Measurements from ENCODE around the gene CYTL1. TPM values are rescaled to one million over a fixed set of nuclear protein-coding genes. Genes with fewer than 3 reads are reported as not detected.
"Not testable (repeated sequence)": the region's sequence is repeated elsewhere in the genome, so short reads cannot be mapped to it uniquely, and the experiment has no call there.

CYTL1 gene, protein sequence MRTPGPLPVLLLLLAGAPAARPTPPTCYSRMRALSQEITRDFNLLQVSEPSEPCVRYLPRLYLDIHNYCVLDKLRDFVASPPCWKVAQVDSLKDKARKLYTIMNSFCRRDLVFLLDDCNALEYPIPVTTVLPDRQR
- not detected for total RNA-seq

DNA sequence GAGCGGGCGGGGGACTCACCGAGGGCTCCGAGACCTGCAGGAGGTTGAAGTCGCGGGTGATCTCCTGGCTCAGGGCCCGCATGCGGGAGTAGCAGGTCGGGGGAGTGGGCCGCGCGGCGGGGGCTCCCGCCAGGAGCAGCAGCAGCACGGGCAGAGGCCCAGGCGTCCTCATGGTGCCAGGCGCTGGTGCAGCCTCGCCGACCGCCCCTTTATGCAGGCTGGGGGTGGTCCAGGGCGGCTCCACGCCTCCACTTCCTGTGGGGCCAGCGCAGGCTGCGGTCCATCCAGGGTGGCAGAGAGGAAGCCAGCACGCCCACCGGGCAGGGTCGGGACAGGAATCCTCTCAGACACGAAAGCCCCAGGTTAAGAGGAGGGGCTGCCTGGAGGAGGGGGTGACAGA lies at the start of gene CYTL1:
Gene CYTL1 (minus strand): TSS at position 185 of the 400 bp plus-strand sequence. CDS start 13 bp downstream, at position 172.
- peaks cover 9% of the 10 kb centered on the region for H3K4me1 Mint-ChIP-seq (ENCODE audit: low read depth)
- ATAC-seq (replicated peaks in 1 of 2) (no peak), DNase-seq (peak in 1 of 2 donors; percentile 2)
- no peaks in the 10 kb centered on the region for H3K9me3 Mint-ChIP-seq
- H3K27me3 Mint-ChIP-seq (ENCODE audit: low read depth), result peaks cover 35% of the 10 kb centered on the region
- peak within 1 kb of the TSS in 1 of 2 donors; percentile 56 for H3K4me3 Mint-ChIP-seq
- H3K27ac Mint-ChIP-seq, result no peak within 1 kb of the TSS
- no peaks in the 10 kb centered on the region for H3K36me3 Mint-ChIP-seq (ENCODE audit: insufficient read depth in 2 of 2)

DNA sequence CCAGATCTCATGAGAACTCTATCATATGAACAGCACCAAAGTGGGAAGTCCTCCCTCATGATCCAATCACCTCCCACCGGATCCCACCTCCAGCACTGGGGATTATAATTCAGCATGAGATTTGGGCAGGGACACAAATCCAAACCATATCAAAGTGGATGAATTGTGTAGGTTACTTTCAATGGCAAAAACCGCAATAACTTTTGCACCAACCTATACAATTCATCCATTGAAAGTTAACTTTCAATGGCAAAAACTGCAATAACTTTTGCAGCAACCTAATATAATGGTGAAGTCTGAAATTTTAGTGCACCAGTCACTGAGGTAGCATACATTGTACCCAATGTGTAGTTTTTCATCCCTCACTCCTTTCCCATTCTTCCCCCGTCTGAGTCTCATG lies 48.6 kb upstream of the CYTL1 start:
- ATAC-seq (replicated peaks in 1 of 2), result no peak
- Mint-ChIP-seq H3K9me3 (peaks cover 2 to 6% of the 10 kb centered on the region in 2 donors), H3K27ac (no peak overlapping the region), H3K4me1 (ENCODE audit: low read depth) (no peaks in the 10 kb centered on the region), H3K36me3 (ENCODE audit: insufficient read depth in 2 of 2) (no peaks in the 10 kb centered on the region), H3K27me3 (ENCODE audit: low read depth) (no peaks in the 10 kb centered on the region), H3K4me3 (no peak overlapping the region)
- no peak for DNase-seq

DNA sequence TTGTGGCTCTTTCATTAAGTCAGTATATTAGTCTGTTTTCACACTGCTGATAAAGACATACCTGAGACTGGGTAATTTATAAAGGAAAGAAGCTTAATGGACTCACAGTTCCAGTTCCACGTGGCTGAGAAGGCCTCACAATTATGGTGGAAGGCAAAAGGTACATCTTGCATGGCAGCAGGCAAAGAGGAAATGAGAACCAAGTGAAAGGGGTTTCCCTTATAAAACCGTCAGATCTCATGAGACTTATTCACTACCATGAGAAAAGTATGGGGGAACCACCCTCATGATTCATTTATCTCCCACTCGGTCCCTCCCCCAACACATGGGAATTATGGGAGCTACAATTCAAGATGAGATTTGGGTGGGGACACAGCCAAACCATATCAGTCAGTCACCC lies 47.7 kb upstream of the CYTL1 start:
- ATAC-seq (replicated peaks in 1 of 2), result not testable (repeated sequence)

DNA sequence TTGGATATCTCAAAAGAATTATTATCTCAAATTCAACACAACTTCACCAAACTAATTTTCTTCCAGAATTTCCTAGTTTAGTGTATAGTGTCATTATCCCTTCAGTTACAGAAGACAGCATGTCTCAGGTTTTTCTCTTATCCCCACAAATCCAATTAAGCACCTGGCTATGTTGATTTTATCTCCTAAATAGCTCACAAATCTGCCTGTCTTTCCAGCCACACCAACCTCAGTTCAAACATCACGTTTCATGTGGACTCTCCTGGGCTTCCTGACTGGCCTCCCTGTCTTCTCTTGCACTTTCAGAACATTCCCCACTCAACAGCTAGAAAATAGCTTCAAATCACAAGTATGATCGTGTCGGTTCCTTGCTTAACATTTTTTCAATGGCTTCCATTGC lies 46.8 kb upstream of the CYTL1 start:
- no peak overlapping the region for H3K27ac Mint-ChIP-seq
- no peaks in the 10 kb centered on the region for H3K4me1 Mint-ChIP-seq (ENCODE audit: low read depth)
- no peak overlapping the region for H3K4me3 Mint-ChIP-seq
- H3K9me3 Mint-ChIP-seq, result peaks cover 5 to 6% of the 10 kb centered on the region in 2 donors
- ATAC-seq (replicated peaks in 1 of 2) (no peak), DNase-seq (no peak)
- H3K36me3 Mint-ChIP-seq (ENCODE audit: insufficient read depth in 2 of 2), result no peaks in the 10 kb centered on the region
- no peaks in the 10 kb centered on the region for H3K27me3 Mint-ChIP-seq (ENCODE audit: low read depth)

More for the DNA sequence above, 47.7 kb upstream of the CYTL1 start:
- not testable (repeated sequence) for DNase-seq; H3K4me1 Mint-ChIP-seq (ENCODE audit: low read depth); H3K27ac Mint-ChIP-seq; H3K9me3 Mint-ChIP-seq; H3K36me3 Mint-ChIP-seq (ENCODE audit: insufficient read depth in 2 of 2); H3K4me3 Mint-ChIP-seq; H3K27me3 Mint-ChIP-seq (ENCODE audit: low read depth)

DNA sequence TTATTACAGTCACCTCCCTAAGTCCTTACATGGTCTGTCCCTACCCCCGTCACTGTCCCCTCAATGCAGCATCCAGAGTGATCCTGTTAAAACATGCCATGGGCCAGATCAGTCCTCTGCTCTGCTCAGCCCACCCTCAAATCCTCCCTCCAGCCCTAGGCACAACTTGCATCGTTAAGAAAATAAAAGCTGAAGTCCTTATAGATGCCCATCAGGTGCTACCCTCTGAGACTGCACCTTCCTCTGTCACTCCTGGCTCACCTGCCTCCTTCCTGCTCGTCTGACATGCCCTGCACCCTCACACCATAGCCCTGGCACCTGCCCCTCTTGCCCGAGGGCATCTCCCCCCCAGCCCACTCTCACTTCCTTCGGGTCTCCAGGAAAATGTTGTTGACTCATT lies 36.2 kb upstream of the CYTL1 start:
- ATAC-seq (replicated peaks in 1 of 2) (no peak), DNase-seq (no peak)
- Mint-ChIP-seq H3K27ac (no peak overlapping the region), H3K36me3 (ENCODE audit: insufficient read depth in 2 of 2) (no peaks in the 10 kb centered on the region), H3K4me3 (no peak overlapping the region), H3K27me3 (ENCODE audit: low read depth) (peaks cover 28% of the 10 kb centered on the region), H3K9me3 (no peaks in the 10 kb centered on the region), H3K4me1 (ENCODE audit: low read depth) (peaks cover 9% of the 10 kb centered on the region)

DNA sequence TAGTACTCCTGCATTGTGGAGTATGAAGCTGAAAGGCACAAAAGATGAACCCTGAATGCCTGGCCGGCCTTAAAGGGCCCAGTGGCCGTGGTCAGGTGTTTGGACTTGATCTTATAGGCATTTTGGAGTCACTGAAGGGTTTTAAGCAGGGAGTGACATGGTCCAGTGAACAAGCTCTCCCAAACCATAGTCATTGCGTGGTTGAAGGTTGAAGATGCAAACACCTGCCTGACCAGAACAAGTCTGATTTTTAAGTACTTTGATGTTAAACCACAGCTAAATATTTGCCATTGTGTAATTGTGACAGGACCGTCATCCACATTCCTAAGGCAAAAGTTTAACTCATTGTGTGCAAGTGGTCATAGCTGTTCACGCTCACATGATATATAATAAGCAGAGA lies 35.3 kb upstream of the CYTL1 start:
- Mint-ChIP-seq H3K4me1 (ENCODE audit: low read depth) (peaks cover 11% of the 10 kb centered on the region), H3K27ac (no peak overlapping the region), H3K9me3 (no peaks in the 10 kb centered on the region), H3K27me3 (ENCODE audit: low read depth) (peaks cover 35% of the 10 kb centered on the region), H3K4me3 (no peak overlapping the region), H3K36me3 (ENCODE audit: insufficient read depth in 2 of 2) (no peaks in the 10 kb centered on the region)
- no peak for ATAC-seq (replicated peaks in 1 of 2)
- DNase-seq, result no peak

DNA sequence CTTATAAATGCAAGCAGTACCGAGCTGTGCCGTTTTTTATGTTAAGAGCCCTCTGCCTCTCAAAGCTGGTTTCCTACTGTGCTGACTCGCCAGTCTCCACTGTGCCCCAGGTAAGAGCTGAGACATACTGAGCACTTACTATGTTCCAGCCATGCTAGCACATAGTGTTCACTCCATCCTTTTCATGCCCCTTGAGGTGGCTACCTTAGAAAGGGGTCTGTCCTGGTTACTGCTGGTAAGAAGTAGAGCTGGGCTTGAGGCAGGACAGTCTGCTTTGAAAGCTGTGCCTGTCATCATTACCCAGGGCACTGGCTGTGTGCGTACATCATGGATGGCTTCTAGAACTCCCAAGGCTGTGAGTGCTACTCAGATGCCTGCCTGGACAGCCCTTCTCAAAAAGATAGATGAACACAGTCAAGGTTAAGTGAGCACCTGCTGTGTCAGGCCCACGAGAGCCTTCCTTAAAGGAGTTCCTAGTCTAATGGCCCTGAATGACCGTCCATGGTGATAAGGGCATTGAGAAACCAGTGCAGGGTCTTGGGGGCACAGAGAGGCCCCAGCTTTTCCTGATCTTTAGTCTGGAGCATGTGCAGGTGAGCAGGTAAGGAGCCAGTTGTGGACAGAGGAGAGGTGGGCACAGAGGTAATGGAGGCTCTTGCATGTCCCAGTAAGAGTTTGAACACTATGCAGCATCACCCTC lies 33.6 kb upstream of the CYTL1 start:
- Mint-ChIP-seq H3K4me1 (ENCODE audit: low read depth) (peaks cover 11% of the 10 kb centered on the region), H3K4me3 (peak overlapping the region in 1 of 2 donors; percentile 46), H3K9me3 (no peaks in the 10 kb centered on the region), H3K36me3 (ENCODE audit: insufficient read depth in 2 of 2) (no peaks in the 10 kb centered on the region), H3K27me3 (ENCODE audit: low read depth) (peaks cover 41% of the 10 kb centered on the region), H3K27ac (no peak overlapping the region)
- ATAC-seq (replicated peaks in 1 of 2) (no peak), DNase-seq (no peak)

DNA sequence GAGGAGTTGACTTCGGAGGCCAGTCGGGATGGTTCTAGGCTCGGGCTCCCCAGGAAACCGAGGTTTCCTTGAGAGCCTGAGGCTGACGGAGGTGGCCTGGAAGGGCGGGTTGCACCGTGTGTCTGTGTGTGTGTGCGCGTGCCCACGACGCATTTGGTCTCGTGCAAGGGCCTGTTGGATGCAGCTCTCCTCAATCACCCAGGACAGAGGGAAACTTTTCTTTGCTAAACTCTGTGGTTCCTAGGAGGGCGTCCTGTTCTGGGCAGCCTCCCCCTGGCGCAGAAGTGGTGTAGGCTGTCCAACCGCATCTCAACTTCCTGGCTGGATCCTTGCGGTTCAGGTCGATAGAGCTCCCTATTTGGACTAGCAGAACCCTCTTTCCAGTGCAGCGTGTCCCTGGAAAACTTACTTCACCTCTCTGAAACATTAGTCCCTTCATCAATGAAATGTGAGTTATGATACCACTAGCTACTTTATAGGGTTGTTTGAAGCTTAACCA lies 33.0 kb upstream of the CYTL1 start:
- ATAC-seq (replicated peaks in 1 of 2), result no peak
- peak overlapping the region; percentile 46 to 75 for H3K4me3 Mint-ChIP-seq

DNA sequence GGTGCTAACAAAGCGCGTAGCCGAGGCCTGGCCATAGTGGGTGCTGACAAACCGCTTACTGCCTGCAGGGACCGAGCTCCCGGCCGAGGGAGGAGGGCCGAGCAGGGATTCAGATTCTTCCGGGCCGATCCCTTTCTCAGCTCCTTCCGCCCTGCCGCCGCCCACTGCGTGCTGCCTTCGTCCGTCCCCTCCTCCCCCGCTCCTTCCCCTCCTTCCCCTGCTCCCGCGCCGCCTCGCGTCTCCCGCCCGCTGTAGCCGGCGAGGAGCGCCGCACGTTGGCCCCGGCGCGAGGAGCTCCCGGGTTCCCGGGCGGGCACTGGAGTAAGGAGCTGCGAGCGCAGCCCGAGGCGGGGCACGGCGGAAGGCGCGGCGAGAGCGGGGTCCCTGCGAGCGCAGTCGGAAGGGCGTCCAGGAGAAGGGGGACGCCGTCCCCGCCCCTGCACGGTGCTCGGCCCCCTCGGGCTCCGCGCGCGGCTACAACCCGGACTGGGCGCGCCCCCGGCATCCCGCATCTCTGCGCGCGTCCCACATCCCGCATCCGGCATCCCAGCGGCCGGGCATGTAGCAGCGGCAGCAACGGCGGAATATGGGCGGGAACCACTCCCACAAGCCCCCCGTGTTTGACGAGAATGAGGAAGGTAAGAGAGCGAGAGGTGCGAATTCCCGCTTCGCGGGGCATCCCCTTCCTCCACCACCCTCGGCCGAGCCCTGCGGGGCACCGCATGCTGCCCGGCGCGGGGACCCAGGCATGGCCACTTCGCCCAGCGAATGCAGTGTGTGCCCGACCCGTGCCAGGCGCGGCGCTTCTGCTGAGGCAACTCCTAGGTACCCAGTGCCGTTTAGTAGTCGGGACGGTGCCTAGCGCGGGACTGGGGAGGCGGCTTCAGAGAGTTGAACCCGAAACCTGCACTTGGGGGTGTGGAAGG lies 32.3 kb upstream of the CYTL1 start, which contains the start of gene STK32B:
Gene STK32B (plus strand): TSS at position 203 of the 926 bp plus-strand sequence.
- ATAC-seq (replicated peaks in 1 of 2), result peak; percentile 66 to 68

More for the DNA sequence above, 33.0 kb upstream of the CYTL1 start:
- H3K27me3 Mint-ChIP-seq (ENCODE audit: low read depth), result peaks cover 41% of the 10 kb centered on the region
- no peak overlapping the region for H3K27ac Mint-ChIP-seq
- no peak for DNase-seq
- peaks cover 11% of the 10 kb centered on the region for H3K4me1 Mint-ChIP-seq (ENCODE audit: low read depth)
- H3K9me3 Mint-ChIP-seq, result no peaks in the 10 kb centered on the region
- no peaks in the 10 kb centered on the region for H3K36me3 Mint-ChIP-seq (ENCODE audit: insufficient read depth in 2 of 2)

DNA sequence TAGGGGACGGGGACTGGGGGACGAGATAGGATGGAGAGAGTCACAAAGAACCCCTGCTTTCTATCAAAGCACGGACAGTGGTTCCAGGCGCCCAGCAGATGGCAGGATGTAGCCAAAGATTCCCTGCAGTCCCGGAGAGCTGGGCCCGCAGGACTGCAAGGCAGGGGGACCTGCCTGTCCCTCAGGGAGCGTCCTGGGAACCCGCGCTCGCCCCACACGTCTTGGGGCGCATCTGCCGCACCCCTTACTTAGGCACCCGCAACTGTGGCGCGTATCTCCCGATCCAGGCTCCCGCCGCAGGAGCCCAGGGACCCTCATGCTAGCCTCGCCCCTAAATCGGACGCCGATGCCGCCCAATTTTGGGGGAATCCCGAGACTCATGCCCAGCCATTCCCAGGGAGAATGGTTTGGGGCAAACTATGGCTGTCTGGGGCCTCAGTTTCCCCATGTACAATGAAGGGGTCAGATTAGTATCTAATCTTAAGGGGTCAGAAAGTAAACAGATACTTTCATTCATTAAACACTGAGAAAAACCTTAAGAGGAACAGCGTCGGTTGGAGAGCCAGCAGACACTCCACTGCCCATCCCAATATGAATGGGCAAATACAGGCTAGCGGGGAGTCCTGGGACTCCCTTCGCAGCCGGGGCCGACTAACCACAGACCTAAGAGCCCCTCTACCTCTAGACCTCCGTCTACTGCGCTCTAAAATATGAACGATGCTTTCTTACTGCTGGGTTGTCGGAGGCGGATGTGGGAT lies 31.4 kb upstream of the CYTL1 start:
- H3K27ac Mint-ChIP-seq, result no peak overlapping the region
- ATAC-seq (replicated peaks in 1 of 2), result peak; percentile 51 to 52

More for the DNA sequence above, 32.3 kb upstream of the CYTL1 start, which contains the start of gene STK32B:
- H3K4me1 Mint-ChIP-seq (ENCODE audit: low read depth), result peaks cover 11% of the 10 kb centered on the region
- peaks cover 48% of the 10 kb centered on the region for H3K27me3 Mint-ChIP-seq (ENCODE audit: low read depth)
- no peak within 1 kb of the TSS for H3K27ac Mint-ChIP-seq
- peak within 1 kb of the TSS; percentile 46 to 75 for H3K4me3 Mint-ChIP-seq
- no peaks in the 10 kb centered on the region for H3K36me3 Mint-ChIP-seq (ENCODE audit: insufficient read depth in 2 of 2)
- peak; percentile 14 to 25 for DNase-seq
- H3K9me3 Mint-ChIP-seq, result no peaks in the 10 kb centered on the region

DNA sequence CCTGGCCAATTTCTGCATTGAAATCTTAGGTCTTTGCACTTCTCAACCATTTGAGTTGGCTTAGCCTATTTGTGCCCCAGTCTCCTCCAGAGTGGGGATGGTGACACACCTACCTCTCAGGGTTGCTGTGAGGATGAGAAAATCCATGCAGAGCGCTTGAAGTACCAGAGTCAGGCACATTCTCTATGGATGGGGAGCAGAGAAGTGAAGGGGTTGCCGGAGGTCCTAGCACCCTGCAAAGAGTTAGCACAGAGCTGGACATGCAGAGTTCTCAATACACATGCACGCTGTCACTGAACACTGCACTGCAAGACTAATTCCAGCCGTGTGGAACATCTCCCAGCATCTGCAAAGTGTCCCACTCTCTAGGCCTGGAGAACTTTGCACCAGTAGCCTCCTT lies 29.5 kb upstream of the CYTL1 start:
- H3K27me3 Mint-ChIP-seq (ENCODE audit: low read depth), result peaks cover 71% of the 10 kb centered on the region
- DNase-seq (no peak), ATAC-seq (replicated peaks in 1 of 2) (no peak)
- no peaks in the 10 kb centered on the region for H3K36me3 Mint-ChIP-seq (ENCODE audit: insufficient read depth in 2 of 2)
- H3K9me3 Mint-ChIP-seq, result no peaks in the 10 kb centered on the region
- no peak overlapping the region for H3K4me3 Mint-ChIP-seq
- H3K4me1 Mint-ChIP-seq (ENCODE audit: low read depth), result peaks cover 11% of the 10 kb centered on the region
- no peak overlapping the region for H3K27ac Mint-ChIP-seq

More for the DNA sequence above, 31.4 kb upstream of the CYTL1 start:
- peak; percentile 35 to 42 for DNase-seq
- H3K9me3 Mint-ChIP-seq, result no peaks in the 10 kb centered on the region
- H3K36me3 Mint-ChIP-seq (ENCODE audit: insufficient read depth in 2 of 2), result no peaks in the 10 kb centered on the region
- peaks cover 52% of the 10 kb centered on the region for H3K27me3 Mint-ChIP-seq (ENCODE audit: low read depth)
- peak overlapping the region; percentile 41 to 75 for H3K4me3 Mint-ChIP-seq
- H3K4me1 Mint-ChIP-seq (ENCODE audit: low read depth), result peaks cover 11% of the 10 kb centered on the region

DNA sequence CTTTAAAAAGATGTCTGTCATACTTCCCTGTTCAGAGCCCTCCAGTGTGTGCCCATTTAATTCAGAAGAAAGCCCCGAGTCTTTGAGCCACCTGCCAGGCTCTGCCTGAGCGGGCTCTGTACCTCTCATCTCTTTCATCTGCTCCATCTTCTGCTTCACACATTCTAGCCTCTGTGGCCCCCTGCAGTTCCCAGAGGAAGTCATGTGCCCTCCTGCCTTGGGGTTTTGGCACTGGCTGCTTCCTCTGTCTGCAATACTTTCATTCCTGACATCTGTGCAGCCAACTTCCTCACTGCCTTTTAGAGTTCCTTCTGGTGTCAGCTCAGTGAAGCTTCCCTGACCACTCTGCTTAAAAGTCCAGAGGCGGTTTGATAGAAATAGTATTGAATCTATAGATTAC lies 25.8 kb upstream of the CYTL1 start:
- H3K27ac Mint-ChIP-seq, result no peak overlapping the region
- ATAC-seq (replicated peaks in 1 of 2), result no peak

More for the DNA sequence above, 25.8 kb upstream of the CYTL1 start:
- Mint-ChIP-seq H3K36me3 (ENCODE audit: insufficient read depth in 2 of 2) (no peaks in the 10 kb centered on the region), H3K9me3 (no peaks in the 10 kb centered on the region), H3K4me3 (no peak overlapping the region), H3K27me3 (ENCODE audit: low read depth) (peaks cover 46% of the 10 kb centered on the region), H3K4me1 (ENCODE audit: low read depth) (no peaks in the 10 kb centered on the region)
- DNase-seq, result no peak

Measured in activated T-cell treated with anti-CD3 and anti-CD28 coated beads, Interleukin-2, amount 50 U/mL, for 72 hours (primary cell).